Measurements from ENCODE around the gene NFIX. TPM values are rescaled to one million over a fixed set of nuclear protein-coding genes. Genes with fewer than 3 reads are reported as not detected.

NFIX gene
- total and polyA plus RNA-seq, 12 donors, result 1.3 to 72.8 (median 28.6) TPM

- no peak for DNase-seq
Measured at GRCh38 chr19:13054626-13055212, 59.4 kb downstream of the NFIX start.

DNA sequence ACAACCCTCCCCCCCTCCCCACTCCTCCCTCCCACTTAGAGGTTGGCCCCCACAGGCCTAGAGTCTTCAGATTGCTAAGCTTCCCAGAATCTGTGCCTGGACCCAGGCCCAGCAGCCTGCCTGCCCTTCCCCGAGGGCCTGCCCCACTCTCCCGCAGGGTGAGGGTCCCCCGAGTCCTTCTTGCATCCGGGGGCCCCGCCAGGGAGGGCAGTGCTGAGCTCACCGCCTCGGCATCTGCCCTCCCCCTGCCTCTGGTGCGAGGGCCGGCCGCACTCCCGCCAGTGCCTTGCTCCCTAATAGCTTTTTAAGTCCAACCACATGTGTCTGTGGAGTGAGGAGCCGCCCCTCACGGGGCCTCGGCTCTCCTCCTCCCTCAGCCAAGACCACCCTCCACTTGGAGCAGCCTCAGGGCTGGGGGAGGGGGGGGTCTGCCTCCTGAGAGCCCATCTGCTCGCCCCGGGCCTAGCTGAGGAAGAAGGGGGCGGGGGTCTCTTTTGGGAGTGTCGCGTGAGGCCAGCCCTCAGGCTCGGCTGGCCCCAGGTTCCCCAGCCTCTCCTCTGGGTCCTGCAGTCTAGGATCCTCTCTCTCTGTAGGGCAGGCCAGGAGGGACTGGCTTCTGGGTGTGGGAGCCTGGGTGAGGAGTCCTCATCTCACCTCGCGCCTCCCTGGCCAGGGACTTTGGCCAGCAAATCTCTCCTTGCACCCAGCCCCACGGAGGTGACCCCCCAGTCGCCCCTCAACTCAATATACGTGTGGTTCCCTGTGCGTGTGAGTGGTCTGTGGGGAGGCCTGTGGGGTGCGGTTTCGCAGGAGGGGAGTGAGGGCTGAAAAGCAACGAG lies 60.2 kb downstream of the NFIX start:
- Histone ChIP-seq H3K27ac (peak overlapping the region; percentile 32 to 86 (median 46)), H3K27me3 (no peaks in the 10 kb centered on the region), H3K36me3 (replicated peaks in 1 of 2) (no peaks in the 10 kb centered on the region), H3K9me3 (replicated peaks in 1 of 3) (no peaks in the 10 kb centered on the region), H3K4me1 (replicated peaks in 1 of 2) (peaks cover 5 to 38% of the 10 kb centered on the region in 2 donors), H3K4me3 (no peak overlapping the region)
- peak in 6 of 7 donors; percentile 28 to 65 (median 40) for DNase-seq
- TF ChIP-seq CTCF (IDR thresholded peaks at IDR 0.05) (no peak), POLR2A (IDR thresholded peaks at IDR 0.05) (no peak)
- 63 to 84% (median 66%) methylated on average over 9 to 29 of the region's 29 CpGs for WGBS, 4 donors
- intact Hi-C loops (cut with DNase I), result no loop called here

More at GRCh38 chr19:13054626-13055212, 59.4 kb downstream of the NFIX start:
- TF ChIP-seq POLR2A (IDR thresholded peaks at IDR 0.05), result no peak
- intact Hi-C loops (cut with DNase I), result no loop called here
- no peaks in the 10 kb centered on the region for H3K36me3 ChIP-seq (replicated peaks in 1 of 2)
- H3K4me3 ChIP-seq, result no peak overlapping the region
- peaks cover 0 to 31% of the 10 kb centered on the region in 2 donors for H3K4me1 ChIP-seq (replicated peaks in 1 of 2)
- H3K9me3 ChIP-seq (replicated peaks in 1 of 3), result no peaks in the 10 kb centered on the region
- no peaks in the 10 kb centered on the region for H3K27me3 ChIP-seq
- WGBS, 4 donors, result 60 to 67% (median 65%) methylated on average over 10 to 11 of the region's 11 CpGs
- peak overlapping the region in 4 of 5 donors; percentile 32 to 86 (median 58) for H3K27ac ChIP-seq

DNA sequence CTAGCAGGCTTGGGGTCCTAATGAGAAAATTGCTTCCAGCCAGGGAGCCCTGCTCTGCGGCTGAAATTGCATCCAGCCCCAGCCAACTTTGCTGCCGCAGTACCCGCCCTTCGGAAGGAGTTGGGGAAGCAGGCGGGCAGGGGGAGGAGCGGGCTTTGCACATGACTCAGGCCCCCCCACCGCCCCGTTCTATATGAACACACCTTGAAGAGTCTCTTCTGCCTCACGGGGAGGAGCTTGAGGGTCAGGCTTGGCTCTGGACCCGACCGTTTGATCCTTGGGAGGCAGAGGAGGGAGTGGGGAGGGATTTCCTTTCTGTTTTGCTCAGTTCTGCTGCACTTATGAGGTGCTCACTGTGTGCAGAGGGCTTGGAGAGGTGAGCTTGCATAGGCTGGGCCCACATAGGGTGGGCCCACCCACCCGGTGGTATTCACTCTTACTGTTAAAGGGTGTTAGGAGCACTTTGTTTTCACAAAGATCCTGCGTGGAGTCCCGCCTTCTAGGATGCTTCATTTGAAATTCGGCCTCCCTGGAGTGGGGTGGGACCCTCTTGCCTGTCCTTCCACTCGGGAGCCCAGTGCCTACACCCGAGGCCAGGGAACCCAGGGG lies 60.9 kb downstream of the NFIX start:
- Histone ChIP-seq H3K36me3 (replicated peaks in 1 of 2) (no peaks in the 10 kb centered on the region), H3K4me3 (no peak overlapping the region), H3K9me3 (replicated peaks in 1 of 3) (no peaks in the 10 kb centered on the region), H3K27me3 (no peaks in the 10 kb centered on the region), H3K4me1 (replicated peaks in 1 of 2) (peaks cover 11 to 44% of the 10 kb centered on the region in 2 donors), H3K27ac (peak overlapping the region in 3 of 5 donors; percentile 43 to 86 (median 80))
- WGBS, 4 donors, result 74 to 86% (median 75%) methylated on average over 9 to 17 of the region's 17 CpGs
- TF ChIP-seq POLR2A (IDR thresholded peaks at IDR 0.05) (no peak), CTCF (IDR thresholded peaks at IDR 0.05) (no peak)
- intact Hi-C loops (cut with DNase I), result no loop called here
- DNase-seq, result no peak

DNA sequence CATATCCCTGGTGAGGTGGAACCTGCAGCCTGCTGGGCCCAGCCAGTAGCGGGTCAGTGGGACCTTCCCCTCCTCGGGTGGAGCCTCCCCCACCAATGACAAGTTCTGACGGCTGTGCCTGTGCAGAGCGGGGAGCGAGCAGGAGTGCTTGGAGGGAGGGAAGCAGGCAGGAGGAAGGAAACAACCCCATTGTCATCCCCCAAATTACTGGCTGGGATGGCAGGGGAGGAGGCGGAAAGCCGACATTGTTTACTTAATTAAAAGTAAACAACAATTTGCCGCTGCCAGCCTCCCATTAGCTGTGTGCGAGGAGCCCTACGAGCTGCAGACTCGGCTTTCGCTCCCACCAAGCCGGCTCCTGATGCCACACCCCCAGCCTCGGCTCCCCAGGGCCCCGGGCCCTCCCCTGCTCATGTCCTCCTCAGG lies 61.9 kb downstream of the NFIX start:
- H3K36me3 ChIP-seq (replicated peaks in 1 of 2), result no peaks in the 10 kb centered on the region
- no peak for TF ChIP-seq CTCF (IDR thresholded peaks at IDR 0.05)
- no peak for TF ChIP-seq POLR2A (IDR thresholded peaks at IDR 0.05)
- DNase-seq, result no peak
- H3K4me1 ChIP-seq (replicated peaks in 1 of 2), result peaks cover 11 to 40% of the 10 kb centered on the region in 2 donors
- H3K4me3 ChIP-seq, result no peak overlapping the region
- no peaks in the 10 kb centered on the region for H3K9me3 ChIP-seq (replicated peaks in 1 of 3)
- WGBS, 4 donors, result 66 to 78% (median 76%) methylated on average over 14 to 15 of the region's 15 CpGs
- H3K27ac ChIP-seq, result peak overlapping the region in 1 of 5 donors; percentile 86
- H3K27me3 ChIP-seq, result no peaks in the 10 kb centered on the region
- intact Hi-C loops (cut with DNase I), result no loop called here

Data from adrenal gland (tissue), 12 donors.